Psoas muscle (tissue), 8 donors: Measurements from ENCODE around the gene ANXA6. TPM values are rescaled to one million over a fixed set of nuclear protein-coding genes. Genes with fewer than 3 reads are reported as not detected.

Source experiments
- ATAC-seq, 4 donors: fragments of 200-7000 bp; cut with Tn5 transposase; one replicate each; pipeline ENCODE4 v1.9.1; 2020; ENCODE audit warnings: moderate library complexity in 3 of 4, mild to moderate bottlenecking in 2 of 4
- DNase-seq, 2 donors: peaks; one replicate each; pipeline ENCODE4 v3.0.0-alpha.2; 2020
- H3K27ac ChIP-seq: fragments of 200-600 bp; one replicate; pipeline ENCODE4 v1.8.0; 2022
- H3K27me3 ChIP-seq, 3 donors: fragments of 200-600 bp in 1 of 3; one replicate each; pipeline versions ENCODE4 v1.6.1 to v1.8.0; 2013 to 2022; ENCODE audit warnings: low read length in 2 of 3, mild to moderate bottlenecking in 2 of 3, moderate library complexity in 1 of 3; ENCODE audit not compliant: insufficient read depth in 3 of 3
- H3K36me3 ChIP-seq, 2 donors: fragments of 200-600 bp in 1 of 2; one replicate each; pipeline versions ENCODE4 v1.6.1 to v1.8.0; 2013 to 2022; ENCODE audit warnings: low read depth in 1 of 2, mild to moderate bottlenecking in 1 of 2, moderate library complexity in 1 of 2; ENCODE audit not compliant: insufficient read depth in 1 of 2
- H3K4me1 ChIP-seq: fragments of 200-600 bp; one replicate; pipeline ENCODE4 v1.8.0; 2022
- H3K4me3 ChIP-seq: fragments of 200-600 bp; one replicate; pipeline ENCODE4 v1.8.0; 2022; ENCODE audit warnings: mild to moderate bottlenecking
- H3K9me3 ChIP-seq: fragments of 200-600 bp; one replicate; pipeline ENCODE4 v1.8.0; 2022
- WGBS, 3 donors: extraction: QIAGEN DNeasy Blood & Tissue Kit; methylation state at CpG; one replicate each; pipeline versions ENCODE4 v1.1.6 to v1.1.7; 2013; 5-methylcytosine and 5-hydroxymethylcytosine counted together
- intact Hi-C, 2 donors: fragments of 100-400 bp; cut with DNase I; formaldehyde crosslinking; loops; one replicate each; pipeline versions ENCODE4 v1.11.0 to v1.14.2; 2022
- polyA plus RNA-seq, 3 donors: library from polyadenylated mRNA; stranded (reverse); fragments of 200-250 nt; gene quantifications; one replicate each; pipeline ENCODE4 v1.2.3, GENCODE V29; 2013
- total RNA-seq, 4 donors: library from RNA; stranded (reverse); fragmentation: NEBNext Ultra II Directional in 2 of 4; extraction: Animal tissue kit (Norgen Biotek cat#: 25700) in 2 of 4; gene quantifications; one replicate each; pipeline versions ENCODE4 v1.2.1 to v1.2.4, GENCODE V29; 2021 to 2023
- TF ChIP-seq, protein P1 (sequence below): fragments of 200-600 bp; IDR thresholded peaks from one replicate; pipeline ENCODE4 v1.8.0; 2022; ENCODE audit warnings: antibody characterized with exemption
- donor health status: healthy with polysubstance abuse.
- donor health status: DM: no; HTN: no; CAD: no; lungs with moderate emphysema.
- donor health status: Bipolar disorder and iron deficiency.
- donor health status: healthy.
- donor health status: DM: yes; HTN: yes; CAD: no.
- donor health status: DM: no; HTN: no; CAD: no.
- donor health status: DM: no; HTN: no; CAD: no.
- donor health status: DM: yes; HTN: yes; CAD: no.

The ANXA6 gene
- total and polyA plus RNA-seq, 7 donors = 81.4 to 234 (median 133) TPM

DNA sequence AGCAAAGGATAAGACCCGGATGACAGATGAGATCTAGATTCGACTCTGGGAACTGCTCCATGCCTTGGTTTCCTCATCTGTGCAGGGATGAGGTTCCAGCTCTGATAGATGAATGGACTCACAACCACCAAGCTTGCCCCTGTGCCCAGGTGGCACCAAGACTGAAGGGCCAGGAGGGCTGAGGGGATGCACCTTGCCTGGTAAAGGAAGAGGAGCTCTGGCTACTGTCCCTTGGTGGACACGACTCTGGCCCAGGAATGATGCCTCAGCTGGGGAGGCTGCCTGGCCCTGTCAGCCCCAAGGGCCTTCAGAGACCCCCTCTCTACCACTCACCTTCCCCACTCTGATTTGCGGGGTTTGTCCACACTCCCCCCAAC is 24.9 kb upstream of the ANXA6 start:
- no peak overlapping the region for H3K4me3 ChIP-seq
- peaks cover 4% of the 10 kb centered on the region for H3K4me1 ChIP-seq
- DNase-seq = no peak
- no peaks in the 10 kb centered on the region for H3K27me3 ChIP-seq
- ATAC-seq = no peak
- H3K9me3 ChIP-seq = no peaks in the 10 kb centered on the region
- H3K36me3 ChIP-seq = peaks cover 5 to 78% of the 10 kb centered on the region in 2 donors
- 66 to 86% (median 77%) methylated on average over 4 of the region's 4 CpGs for WGBS, 3 donors
- no peak overlapping the region for H3K27ac ChIP-seq
- intact Hi-C loops = loop anchor here in 1 of 2 donors (10.0 kb wide), 1 partner anchor 132 kb away; no protein-coding TSS in a partner anchor
- TF ChIP-seq, protein P1, sequence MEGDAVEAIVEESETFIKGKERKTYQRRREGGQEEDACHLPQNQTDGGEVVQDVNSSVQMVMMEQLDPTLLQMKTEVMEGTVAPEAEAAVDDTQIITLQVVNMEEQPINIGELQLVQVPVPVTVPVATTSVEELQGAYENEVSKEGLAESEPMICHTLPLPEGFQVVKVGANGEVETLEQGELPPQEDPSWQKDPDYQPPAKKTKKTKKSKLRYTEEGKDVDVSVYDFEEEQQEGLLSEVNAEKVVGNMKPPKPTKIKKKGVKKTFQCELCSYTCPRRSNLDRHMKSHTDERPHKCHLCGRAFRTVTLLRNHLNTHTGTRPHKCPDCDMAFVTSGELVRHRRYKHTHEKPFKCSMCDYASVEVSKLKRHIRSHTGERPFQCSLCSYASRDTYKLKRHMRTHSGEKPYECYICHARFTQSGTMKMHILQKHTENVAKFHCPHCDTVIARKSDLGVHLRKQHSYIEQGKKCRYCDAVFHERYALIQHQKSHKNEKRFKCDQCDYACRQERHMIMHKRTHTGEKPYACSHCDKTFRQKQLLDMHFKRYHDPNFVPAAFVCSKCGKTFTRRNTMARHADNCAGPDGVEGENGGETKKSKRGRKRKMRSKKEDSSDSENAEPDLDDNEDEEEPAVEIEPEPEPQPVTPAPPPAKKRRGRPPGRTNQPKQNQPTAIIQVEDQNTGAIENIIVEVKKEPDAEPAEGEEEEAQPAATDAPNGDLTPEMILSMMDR = no peak

DNA sequence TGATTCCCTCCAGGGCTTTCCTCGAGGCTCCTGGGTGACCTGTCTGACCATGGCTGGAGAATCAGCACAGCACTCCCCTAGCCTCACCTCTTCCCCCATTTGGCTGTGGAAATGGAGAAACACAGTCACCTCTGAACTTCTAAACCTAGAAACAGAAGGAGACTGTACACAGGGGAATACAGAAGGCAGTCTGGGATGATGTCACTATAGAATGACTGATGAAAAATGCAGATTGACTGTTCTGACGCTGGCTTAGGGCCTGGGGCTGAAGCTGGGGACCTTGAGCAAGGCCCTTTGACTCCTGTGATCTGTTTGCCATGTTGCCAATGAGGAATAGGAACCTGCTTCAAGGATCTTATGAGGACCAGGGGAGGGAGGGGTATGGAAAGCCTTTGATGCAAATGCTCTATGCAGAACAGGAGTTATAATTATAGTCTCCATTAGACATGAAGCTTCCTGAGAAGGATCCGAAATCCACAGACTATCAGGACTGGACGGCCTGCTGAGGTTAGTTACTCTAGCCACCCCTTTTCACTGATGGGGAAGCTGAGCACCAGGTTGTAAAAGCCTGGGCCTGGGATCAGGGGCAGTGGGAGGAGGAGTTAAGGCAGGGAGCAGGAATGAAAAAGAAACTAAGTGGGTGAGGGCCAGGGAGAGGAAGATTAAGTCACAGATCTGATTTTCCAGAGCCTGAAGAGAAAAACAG is 24.4 kb upstream of the ANXA6 start:
- Histone ChIP-seq H3K27me3 (no peaks in the 10 kb centered on the region), H3K9me3 (no peaks in the 10 kb centered on the region), H3K27ac (no peak overlapping the region), H3K4me3 (no peak overlapping the region), H3K4me1 (peaks cover 4% of the 10 kb centered on the region), H3K36me3 (peaks cover 5 to 74% of the 10 kb centered on the region in 2 donors)
- DNase-seq (no peak), ATAC-seq (no peak)
- intact Hi-C loops = loop anchor here in 1 of 2 donors (10.0 kb wide), 1 partner anchor 133 kb away; no protein-coding TSS in a partner anchor
- TF ChIP-seq, protein P1 = no peak
- WGBS, 3 donors = 63 to 77% (median 71%) methylated on average over 4 of the region's 4 CpGs

DNA sequence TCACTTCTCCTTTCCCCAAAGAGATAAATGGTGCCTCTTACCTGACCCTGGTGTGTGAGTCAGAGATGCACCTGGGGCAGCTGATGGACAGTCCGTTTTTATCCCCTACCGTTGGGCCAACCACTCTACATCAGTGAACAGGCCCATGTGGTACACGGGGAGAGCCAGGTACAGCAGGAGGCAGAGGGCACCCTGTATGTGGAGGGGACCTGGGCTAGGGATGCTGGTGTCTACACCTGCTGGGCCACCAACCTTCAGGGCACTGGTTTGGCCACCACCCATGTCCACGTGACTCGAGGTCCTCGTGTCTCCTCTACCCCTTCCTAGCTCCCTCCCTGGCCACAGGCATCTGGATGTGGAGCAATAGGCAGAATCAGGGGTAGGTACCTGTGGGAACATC is 22.7 kb upstream of the ANXA6 start:
- H3K4me3 ChIP-seq = no peak overlapping the region
- peaks cover 11% of the 10 kb centered on the region for H3K4me1 ChIP-seq
- WGBS, 3 donors = 78 to 88% (median 86%) methylated on average over 6 of the region's 6 CpGs
- H3K27ac ChIP-seq = no peak overlapping the region
- no peaks in the 10 kb centered on the region for H3K27me3 ChIP-seq
- ATAC-seq (peak in 1 of 4 donors; percentile 25), DNase-seq (no peak)
- intact Hi-C loops = loop anchor here in 1 of 2 donors (10.0 kb wide), 1 partner anchor 135 kb away; no protein-coding TSS in a partner anchor
- H3K9me3 ChIP-seq = no peaks in the 10 kb centered on the region
- TF ChIP-seq, protein P1 = no peak
- peaks cover 5 to 65% of the 10 kb centered on the region in 2 donors for H3K36me3 ChIP-seq

- Histone ChIP-seq H3K4me3 (no peak overlapping the region), H3K27me3 (no peaks in the 10 kb centered on the region), H3K4me1 (peaks cover 17% of the 10 kb centered on the region), H3K9me3 (no peaks in the 10 kb centered on the region), H3K27ac (no peak overlapping the region), H3K36me3 (peaks cover 3 to 57% of the 10 kb centered on the region in 2 donors)
- TF ChIP-seq, protein P1 = no peak
- DNase-seq (no peak), ATAC-seq (no peak)
- 88 to 93% (median 91%) methylated on average over 4 of the region's 4 CpGs for WGBS, 3 donors
- intact Hi-C loops = loop anchor here in 1 of 2 donors (10.0 kb wide), 1 partner anchor 65 kb away; no protein-coding TSS in a partner anchor
Measured at GRCh38 chr5:151179489-151179840, 21.9 kb upstream of the ANXA6 start.
